ENCODE measurements around the gene GYS2. TPM values are rescaled to one million over a fixed set of nuclear protein-coding genes. Genes with fewer than 3 reads are reported as not detected.

GYS2 gene
- total RNA-seq, 1 experiment from 2014 or later, result not detected

GRCh38 chr12:21643758-21644157 is 39.1 kb upstream of the GYS2 start:
- intact Hi-C loops (cut with micrococcal nuclease), result no loop called here
- Histone ChIP-seq H3K9me2 (replicated peaks; ENCODE audit: low read length) (no peaks in the 10 kb centered on the region), H3K4me2 (ENCODE audit: low read length) (no peak overlapping the region), H3K4me1 (ENCODE audit: insufficient read depth, low read length) (no peaks in the 10 kb centered on the region), H4K20me1 (ENCODE audit: low read length) (peaks cover 10% of the 10 kb centered on the region; the same call in 1 of the 2 replicates), H3K9ac (ENCODE audit: low read length) (no peak overlapping the region), H3F3A (ENCODE audit: low read length, unreplicated experiment) (no peaks in the 10 kb centered on the region), H3K27me3 (ENCODE audit: low read length) (no peaks in the 10 kb centered on the region), H3K9me3 (ENCODE audit: low read length) (no peaks in the 10 kb centered on the region), H3K27ac (ENCODE audit: low read length) (no peak overlapping the region), H3K36me3 (ENCODE audit: low read depth, low read length) (peaks cover 61% of the 10 kb centered on the region), H2AFZ (ENCODE audit: low read length) (no peak overlapping the region), H3K4me3 (ENCODE audit: low read length) (no peak overlapping the region), H3K79me2 (ENCODE audit: low read length) (peaks cover 2% of the 10 kb centered on the region; the same call in 1 of the 2 replicates)
- no peak for TF ChIP-seq EZH2phosphoT487 (IDR thresholded peaks at IDR 0.05; ENCODE audit: borderline replicate concordance, low read length)
- no peak for TF ChIP-seq CTCF (conservative IDR thresholded peaks at IDR 0.05; ENCODE audit: low read depth, low read length)
- TF ChIP-seq EZH2 (IDR thresholded peaks at IDR 0.05; ENCODE audit: low read length, unreplicated experiment), result no peak
- ATAC-seq, result no peak
- ChIA-PET CTCF (no interaction called here), POLR2A (ENCODE audit: unreplicated experiment) (interaction anchor here (0.7 kb wide), 1 partner anchor 632 kb away, joined by 7 read pairs; no protein-coding TSS in a partner anchor)
- DNase-seq, result no peak
- BruUV-seq (replicated peaks), result no TSS peak

GRCh38 chr12:21642707-21643389 is 38.2 kb upstream of the GYS2 start:
- BruUV-seq (replicated peaks), result no TSS peak
- no peak for DNase-seq
- intact Hi-C loops (cut with micrococcal nuclease), result no loop called here

More at GRCh38 chr12:21642707-21643389, 38.2 kb upstream of the GYS2 start:
- H3K4me3 ChIP-seq (ENCODE audit: low read length), result no peak overlapping the region
- H3F3A ChIP-seq (ENCODE audit: low read length, unreplicated experiment), result no peaks in the 10 kb centered on the region
- H3K9me3 ChIP-seq (ENCODE audit: low read length), result no peaks in the 10 kb centered on the region
- CTCF ChIA-PET, result no interaction called here
- H3K9me2 ChIP-seq (replicated peaks; ENCODE audit: low read length), result no peaks in the 10 kb centered on the region
- no peak for TF ChIP-seq EZH2phosphoT487 (IDR thresholded peaks at IDR 0.05; ENCODE audit: borderline replicate concordance, low read length)
- TF ChIP-seq EZH2 (IDR thresholded peaks at IDR 0.05; ENCODE audit: low read length, unreplicated experiment), result no peak
- no peak for TF ChIP-seq CTCF (conservative IDR thresholded peaks at IDR 0.05; ENCODE audit: low read depth, low read length)
- no peaks in the 10 kb centered on the region for H3K4me1 ChIP-seq (ENCODE audit: insufficient read depth, low read length)
- no peak overlapping the region for H3K9ac ChIP-seq (ENCODE audit: low read length)
- no peaks in the 10 kb centered on the region for H3K27me3 ChIP-seq (ENCODE audit: low read length)
- H3K4me2 ChIP-seq (ENCODE audit: low read length), result no peak overlapping the region
- POLR2A ChIA-PET (ENCODE audit: unreplicated experiment), result no interaction called here
- no peak overlapping the region for H2AFZ ChIP-seq (ENCODE audit: low read length)
- H3K36me3 ChIP-seq (ENCODE audit: low read depth, low read length), result peaks cover 68% of the 10 kb centered on the region
- ATAC-seq, result no peak
- no peaks in the 10 kb centered on the region for H3K79me2 ChIP-seq (ENCODE audit: low read length)
- peaks cover 10% of the 10 kb centered on the region; the same call in 1 of the 2 replicates for H4K20me1 ChIP-seq (ENCODE audit: low read length)
- no peak overlapping the region for H3K27ac ChIP-seq (ENCODE audit: low read length)

Measured in PC-3 (cell line).